HepG2 (cell line): Measurements from ENCODE around the gene PRM3. TPM values are rescaled to one million over a fixed set of nuclear protein-coding genes. Genes with fewer than 3 reads are reported as not detected.
A peak's percentile ranks its signal among the peaks of the same experiment; 100 is the strongest.

ENCODE experiments used
- CENPT ChIP-seq: sonication (generic); formaldehyde crosslinking; IDR thresholded peaks from 2 replicates; pipeline ENCODE4 v1.8.0; 2022; ENCODE audit warnings: low read depth, mild to moderate bottlenecking, moderate library complexity, missing genetic modification reagents
- DPF2 ChIP-seq: sonication (generic); formaldehyde crosslinking; IDR thresholded peaks from 2 replicates; pipeline ENCODE4 v1.4.0; 2020; ENCODE audit warnings: mild to moderate bottlenecking, low read depth, missing genetic modification reagents, borderline replicate concordance
- ELF3 ChIP-seq: IDR thresholded peaks from 2 replicates; pipeline ENCODE4 v1.6.1; 2016; ENCODE audit warnings: missing genetic modification reagents, missing compliant biosample characterization
- FIP1L1 ChIP-seq: fragments of 200-400 bp; formaldehyde crosslinking; IDR thresholded peaks from 2 replicates; pipeline ENCODE4 v1.6.1; 2018; ENCODE audit warnings: low read depth, mild to moderate bottlenecking, low read length, moderate library complexity, borderline replicate concordance; ENCODE audit not compliant: insufficient read depth
- HMGA1 ChIP-seq: sonication (generic); formaldehyde crosslinking; conservative IDR thresholded peaks from 2 replicates; pipeline ENCODE4 v1.4.0; 2020; ENCODE audit warnings: missing genetic modification reagents
- HNRNPK ChIP-seq: fragments of 200-400 bp; formaldehyde crosslinking; IDR thresholded peaks from 2 replicates; pipeline ENCODE4 v1.6.1; 2018; ENCODE audit warnings: low read length, low read depth, moderate library complexity, mild to moderate bottlenecking; ENCODE audit not compliant: poor library complexity, severe bottlenecking
- HOMEZ ChIP-seq: IDR thresholded peaks from 2 replicates; pipeline ENCODE4 v1.6.1; 2016; ENCODE audit warnings: low read depth
- KLF13 ChIP-seq: sonication (generic); formaldehyde crosslinking; IDR thresholded peaks from 2 replicates; pipeline ENCODE4 v1.4.0; 2020; ENCODE audit warnings: mild to moderate bottlenecking, missing genetic modification reagents
- KMT2A ChIP-seq: sonication (generic); formaldehyde crosslinking; IDR thresholded peaks from 2 replicates; pipeline ENCODE4 v1.4.0; 2020; ENCODE audit warnings: missing genetic modification reagents
- MTA1 ChIP-seq: sonication (generic); formaldehyde crosslinking; IDR thresholded peaks from 2 replicates; pipeline ENCODE4 v1.4.0; 2020; ENCODE audit warnings: missing genetic modification reagents, mild to moderate bottlenecking, borderline replicate concordance
- MYC ChIP-seq: sonication (generic); formaldehyde crosslinking; IDR thresholded peaks from 2 replicates; pipeline ENCODE4 v1.9.0; 2021; ENCODE audit warnings: missing genetic modification reagents, borderline replicate concordance
- NFATC3 ChIP-seq: sonication (generic); formaldehyde crosslinking; IDR thresholded peaks from 2 replicates; pipeline ENCODE4 v1.5.1; 2020; ENCODE audit warnings: mild to moderate bottlenecking, missing genetic modification reagents
- NR0B2 ChIP-seq: sonication (generic); formaldehyde crosslinking; IDR thresholded peaks from 2 replicates; pipeline ENCODE4 v1.4.0; 2020; ENCODE audit warnings: mild to moderate bottlenecking, missing genetic modification reagents
- RFXAP ChIP-seq: sonication (generic); formaldehyde crosslinking; IDR thresholded peaks from 2 replicates; pipeline ENCODE4 v1.4.0; 2020; ENCODE audit warnings: missing genetic modification reagents, borderline replicate concordance
- SAFB2 ChIP-seq: sonication (generic); formaldehyde crosslinking; IDR thresholded peaks from 2 replicates; pipeline ENCODE4 v1.5.1; 2020; ENCODE audit warnings: missing genetic modification reagents, low read depth, mild to moderate bottlenecking, borderline replicate concordance
- ZC3H13 ChIP-seq: sonication (generic); formaldehyde crosslinking; IDR thresholded peaks from 2 replicates; pipeline ENCODE4 v1.8.1; 2023; ENCODE audit warnings: mild to moderate bottlenecking, missing genetic modification reagents, moderate library complexity
- ZMYM2 ChIP-seq: sonication (generic); formaldehyde crosslinking; IDR thresholded peaks from 2 replicates; pipeline ENCODE4 v1.8.0; 2022; ENCODE audit warnings: mild to moderate bottlenecking, missing genetic modification reagents
- ZMYM3 ChIP-seq: sonication (generic); formaldehyde crosslinking; IDR thresholded peaks from 2 replicates; pipeline ENCODE4 v1.5.1; 2020; ENCODE audit warnings: mild to moderate bottlenecking, missing genetic modification reagents
- ZNF136 ChIP-seq: sonication (generic); formaldehyde crosslinking; IDR thresholded peaks from 2 replicates; pipeline ENCODE4 v1.8.1; 2022; ENCODE audit warnings: low read depth, mild to moderate bottlenecking, moderate library complexity, missing genetic modification reagents
- ZNF207 ChIP-seq: fragments of 450-650 bp; IDR thresholded peaks from 2 replicates; pipeline ENCODE4 v1.6.1; 2016; ENCODE audit warnings: antibody characterized with exemption, borderline replicate concordance
- ZNF317 ChIP-seq: sonication (generic); formaldehyde crosslinking; IDR thresholded peaks from 2 replicates; pipeline ENCODE4 v1.5.0; 2020; ENCODE audit warnings: mild to moderate bottlenecking, missing genetic modification reagents
- ZNF7 ChIP-seq: IDR thresholded peaks from 2 replicates; pipeline ENCODE4 v1.6.1; 2016; ENCODE audit warnings: missing biosample characterization, missing genetic modification reagents
- polyA plus RNA-seq, 8 experiments: library from polyadenylated mRNA; depleted of rRNA in 3 of 8; stranded (reverse) in 7 of 8; unstranded in 1 of 8; fragments of >200 nt; fragmentation: Illumina TruSeq in 4 of 8; extraction: Trizol in 4 of 8; gene quantifications; 2 replicates each; pipeline versions ENCODE4 v1.2.1 to v1.2.3, GENCODE V29; 2011 to 2016; ENCODE audit warnings: low read depth in 4 of 8, missing spikeins in 1 of 8, mixed read lengths in 1 of 8; ENCODE audit not compliant: insufficient read depth in 1 of 8
- total RNA-seq, 5 experiments: library from RNA; depleted of rRNA; stranded (reverse); fragments of >200 nt; fragmentation: Illumina TruSeq; extraction: Trizol; gene quantifications; 2 replicates each; pipeline ENCODE4 v1.2.3, GENCODE V29; 2016; ENCODE audit warnings: low read depth in 1 of 5
- TF ChIP-seq, protein P1 (sequence below): sonication (generic); formaldehyde crosslinking; IDR thresholded peaks from 2 replicates; pipeline ENCODE4 v1.4.0; 2020; ENCODE audit warnings: missing genetic modification reagents, mild to moderate bottlenecking, borderline replicate concordance
- TF ChIP-seq, protein P2 (sequence below): sonication (generic); formaldehyde crosslinking; IDR thresholded peaks from 2 replicates; pipeline ENCODE4 v1.8.0; 2022; ENCODE audit warnings: missing genetic modification reagents, mild to moderate bottlenecking, moderate library complexity, borderline replicate concordance

Gene PRM3
- total and polyA plus RNA-seq, 2 of the 13 experiments (the other 11 are each of a cell fraction or from before 2014, with no cell fraction given), result not detected

DNA sequence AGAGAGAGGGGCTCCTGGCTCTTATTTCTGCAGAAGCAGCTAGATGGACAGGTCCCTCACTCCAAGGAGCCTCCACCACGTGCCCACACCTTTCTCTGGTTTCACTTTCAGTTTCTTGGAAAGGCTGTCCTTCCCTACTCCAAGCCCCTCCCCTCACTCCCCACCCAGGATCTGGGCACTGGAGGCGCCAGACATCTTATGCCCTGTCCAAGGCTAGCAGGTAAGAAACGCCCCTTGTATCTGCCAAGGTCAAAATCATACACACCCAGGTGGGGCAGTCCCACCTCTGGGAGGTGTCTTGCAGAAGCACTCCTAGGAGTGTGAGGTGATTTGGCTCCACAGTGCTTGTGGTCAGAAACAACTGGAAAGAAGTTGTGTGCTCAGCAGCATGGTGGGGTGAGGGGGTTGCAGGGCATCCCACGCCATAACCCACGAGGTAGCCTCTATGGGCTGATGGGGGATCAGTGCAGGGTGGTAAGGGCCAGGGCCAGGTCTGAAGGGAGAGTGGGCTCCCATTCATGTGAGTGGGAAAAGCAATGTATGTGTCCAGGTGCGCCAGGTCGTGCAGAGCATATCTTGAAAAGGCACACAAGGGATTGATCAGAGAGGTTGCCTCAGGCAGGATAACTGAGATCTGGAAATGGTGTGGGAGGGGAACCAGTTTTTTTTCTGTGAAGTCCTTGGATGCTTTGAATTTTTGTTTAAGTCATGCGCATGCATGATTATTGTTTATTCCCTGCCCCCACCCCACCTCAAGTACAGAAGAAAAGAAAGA is 39.5 kb upstream of the PRM3 start (continued):
- TF ChIP-seq, protein P1, sequence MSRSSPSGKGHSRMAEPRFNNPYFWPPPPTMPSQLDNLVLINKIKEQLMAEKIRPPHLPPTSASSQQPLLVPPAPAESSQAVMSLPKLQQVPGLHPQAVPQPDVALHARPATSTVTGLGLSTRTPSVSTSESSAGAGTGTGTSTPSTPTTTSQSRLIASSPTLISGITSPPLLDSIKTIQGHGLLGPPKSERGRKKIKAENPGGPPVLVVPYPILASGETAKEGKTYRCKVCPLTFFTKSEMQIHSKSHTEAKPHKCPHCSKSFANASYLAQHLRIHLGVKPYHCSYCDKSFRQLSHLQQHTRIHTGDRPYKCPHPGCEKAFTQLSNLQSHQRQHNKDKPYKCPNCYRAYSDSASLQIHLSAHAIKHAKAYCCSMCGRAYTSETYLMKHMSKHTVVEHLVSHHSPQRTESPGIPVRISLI, result peak; percentile 18; the same call in 1 of the 2 replicates
- TF ChIP-seq, protein P2, sequence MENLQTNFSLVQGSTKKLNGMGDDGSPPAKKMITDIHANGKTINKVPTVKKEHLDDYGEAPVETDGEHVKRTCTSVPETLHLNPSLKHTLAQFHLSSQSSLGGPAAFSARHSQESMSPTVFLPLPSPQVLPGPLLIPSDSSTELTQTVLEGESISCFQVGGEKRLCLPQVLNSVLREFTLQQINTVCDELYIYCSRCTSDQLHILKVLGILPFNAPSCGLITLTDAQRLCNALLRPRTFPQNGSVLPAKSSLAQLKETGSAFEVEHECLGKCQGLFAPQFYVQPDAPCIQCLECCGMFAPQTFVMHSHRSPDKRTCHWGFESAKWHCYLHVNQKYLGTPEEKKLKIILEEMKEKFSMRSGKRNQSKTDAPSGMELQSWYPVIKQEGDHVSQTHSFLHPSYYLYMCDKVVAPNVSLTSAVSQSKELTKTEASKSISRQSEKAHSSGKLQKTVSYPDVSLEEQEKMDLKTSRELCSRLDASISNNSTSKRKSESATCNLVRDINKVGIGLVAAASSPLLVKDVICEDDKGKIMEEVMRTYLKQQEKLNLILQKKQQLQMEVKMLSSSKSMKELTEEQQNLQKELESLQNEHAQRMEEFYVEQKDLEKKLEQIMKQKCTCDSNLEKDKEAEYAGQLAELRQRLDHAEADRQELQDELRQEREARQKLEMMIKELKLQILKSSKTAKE (CRISPR knock-in tag), result no peak
- TF ChIP-seq DPF2 (CRISPR knock-in tag) (peak; percentile 62; the same call in 1 of the 2 replicates), ZNF207 (no peak), ZNF7 (no peak), SAFB2 (CRISPR knock-in tag) (0 out of 2 replicates have a peak, but pooled peaks have one; percentile 52), ZNF317 (CRISPR knock-in tag) (no peak), KMT2A (CRISPR knock-in tag) (no peak; the same call in 1 of the 2 replicates), HMGA1 (CRISPR knock-in tag) (no peak; the same call in 1 of the 2 replicates), MTA1 (CRISPR knock-in tag) (no peak), KLF13 (CRISPR knock-in tag) (no peak), ZMYM2 (no peak; the same call in 1 of the 2 replicates), RFXAP (CRISPR knock-in tag) (no peak), HNRNPK (no peak), CENPT (no peak), ZC3H13 (CRISPR knock-in tag) (0 out of 2 replicates have a peak, but pooled peaks have one; percentile 24), MYC (CRISPR knock-in tag) (peak; percentile 62; the same call in 1 of the 2 replicates), ELF3 (CRISPR knock-in tag) (no peak), NR0B2 (CRISPR knock-in tag) (0 out of 2 replicates have a peak, but pooled peaks have one; percentile 17), ZMYM3 (peak; percentile 32; the same call in 1 of the 2 replicates), FIP1L1 (no peak), ZNF136 (CRISPR knock-in tag) (peak; percentile 92), NFATC3 (0 out of 2 replicates have a peak, but pooled peaks have one; percentile 79), HOMEZ (CRISPR knock-in tag) (peak; percentile 35; the same call in 1 of the 2 replicates)
